Esophagus squamous epithelium (tissue), 4 donors: ENCODE data around the gene MTHFSD.

ENCODE experiments used
- POLR2A ChIP-seq, 4 donors: fragments of 450-650 bp; IDR thresholded peaks; one replicate each; pipeline ENCODE4 v1.6.1; 2017; ENCODE audit warnings: antibody characterized with exemption in 4 of 4, mild to moderate bottlenecking in 4 of 4, moderate library complexity in 3 of 4
- TF ChIP-seq, protein P1 (sequence below), 6 experiments: fragments of 450-650 bp in 4 of 6; fragments of 200-600 bp in 2 of 6; sonication (generic) in 2 of 6; IDR thresholded peaks; one replicate each; pipeline ENCODE4 v1.5.1; 2016 to 2019; ENCODE audit warnings: antibody characterized with exemption in 6 of 6, mild to moderate bottlenecking in 4 of 6, moderate library complexity in 4 of 6

DNA sequence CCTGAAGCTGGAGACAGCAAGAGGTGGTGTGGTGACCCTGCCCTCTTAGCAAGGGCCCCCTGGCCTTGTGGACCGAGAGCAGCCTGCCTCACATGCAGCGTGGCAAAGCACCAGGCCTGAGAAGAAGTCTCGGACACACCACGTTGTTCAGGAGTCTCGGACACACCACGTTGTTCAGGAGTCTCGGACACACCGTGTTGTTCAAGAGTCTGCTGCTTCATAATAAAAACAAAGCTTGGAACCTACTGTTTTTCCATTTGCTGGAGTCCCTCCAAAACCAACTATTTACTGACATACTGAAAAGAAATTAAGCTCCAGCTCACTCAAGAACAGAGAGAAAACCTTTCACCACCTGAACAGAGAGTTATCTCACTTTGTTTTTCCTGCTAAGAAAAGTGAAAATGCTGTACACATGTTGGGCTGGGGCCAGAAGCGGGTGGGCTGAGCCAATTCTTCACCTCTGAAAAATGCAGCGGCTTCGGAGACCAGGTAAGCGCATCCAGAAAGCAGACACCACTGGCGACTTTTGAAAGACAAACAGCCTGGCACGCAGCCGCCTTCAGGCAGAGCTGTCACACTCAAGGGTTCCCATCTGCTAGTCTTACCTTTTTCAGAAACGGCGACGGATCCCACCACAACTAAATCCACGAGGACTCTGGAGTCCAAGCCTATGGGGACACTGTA is 8.9 kb downstream of the MTHFSD start:
- TF ChIP-seq POLR2A (IDR thresholded peaks at IDR 0.05): no peak
- TF ChIP-seq, protein P1, sequence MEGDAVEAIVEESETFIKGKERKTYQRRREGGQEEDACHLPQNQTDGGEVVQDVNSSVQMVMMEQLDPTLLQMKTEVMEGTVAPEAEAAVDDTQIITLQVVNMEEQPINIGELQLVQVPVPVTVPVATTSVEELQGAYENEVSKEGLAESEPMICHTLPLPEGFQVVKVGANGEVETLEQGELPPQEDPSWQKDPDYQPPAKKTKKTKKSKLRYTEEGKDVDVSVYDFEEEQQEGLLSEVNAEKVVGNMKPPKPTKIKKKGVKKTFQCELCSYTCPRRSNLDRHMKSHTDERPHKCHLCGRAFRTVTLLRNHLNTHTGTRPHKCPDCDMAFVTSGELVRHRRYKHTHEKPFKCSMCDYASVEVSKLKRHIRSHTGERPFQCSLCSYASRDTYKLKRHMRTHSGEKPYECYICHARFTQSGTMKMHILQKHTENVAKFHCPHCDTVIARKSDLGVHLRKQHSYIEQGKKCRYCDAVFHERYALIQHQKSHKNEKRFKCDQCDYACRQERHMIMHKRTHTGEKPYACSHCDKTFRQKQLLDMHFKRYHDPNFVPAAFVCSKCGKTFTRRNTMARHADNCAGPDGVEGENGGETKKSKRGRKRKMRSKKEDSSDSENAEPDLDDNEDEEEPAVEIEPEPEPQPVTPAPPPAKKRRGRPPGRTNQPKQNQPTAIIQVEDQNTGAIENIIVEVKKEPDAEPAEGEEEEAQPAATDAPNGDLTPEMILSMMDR (IDR thresholded peaks at IDR 0.05): no peak
